UCSD-AML1 (cell line): ENCODE measurements around the gene HOXC10.

Source experiments
- DNase-seq: peaks from one replicate; lab custom pipeline; 2025; ENCODE audit not compliant: unreplicated experiment; lab: John Stamatoyannopoulos, UW

Gene HOXC10

GRCh38 chr12:54015018-54015931 lies 30.3 kb downstream of the HOXC10 start:
- no peak for DNase-seq

- no peak for DNase-seq
These were observed 31.1 kb downstream of the HOXC10 start for GRCh38 chr12:54016051-54016450.

GRCh38 chr12:54016478-54016964 lies 31.6 kb downstream of the HOXC10 start:
- no peak for DNase-seq

GRCh38 chr12:54017027-54017788 lies 32.3 kb downstream of the HOXC10 start:
- DNase-seq = no peak

- peak; percentile 68 for DNase-seq
These were observed 33.0 kb downstream of the HOXC10 start for GRCh38 chr12:54017878-54018467.

GRCh38 chr12:54018468-54018984 lies 33.6 kb downstream of the HOXC10 start:
- no peak for DNase-seq

- DNase-seq = no peak
These were observed 34.3 kb downstream of the HOXC10 start for GRCh38 chr12:54019091-54019811.

- no peak for DNase-seq
These were observed 35.1 kb downstream of the HOXC10 start for GRCh38 chr12:54019924-54020590.

GRCh38 chr12:54020591-54021405 lies 35.9 kb downstream of the HOXC10 start:
- DNase-seq = no peak

- no peak for DNase-seq
These were observed 36.6 kb downstream of the HOXC10 start for GRCh38 chr12:54021432-54022013.

- DNase-seq = no peak
These were observed 38.3 kb downstream of the HOXC10 start for GRCh38 chr12:54022960-54023884.

GRCh38 chr12:54024127-54024526 lies 39.2 kb downstream of the HOXC10 start:
- no peak for DNase-seq

- DNase-seq = no peak
These were observed 39.8 kb downstream of the HOXC10 start for GRCh38 chr12:54024581-54025305.

GRCh38 chr12:54025499-54026405 lies 40.8 kb downstream of the HOXC10 start:
- no peak for DNase-seq

GRCh38 chr12:54026640-54027441 lies 41.9 kb downstream of the HOXC10 start:
- no peak for DNase-seq
